IPS-18c (cell line): ENCODE data around the gene SKIDA1.

ENCODE experiments used
- H3K4me3 ChIP-seq: 2 replicates; pipeline ENCODE4 v1.7.0; 2013; ENCODE audit warnings: low read depth, mild to moderate bottlenecking, low read length, moderate library complexity; ENCODE audit not compliant: insufficient read depth
- H3K9me3 ChIP-seq: one replicate; pipeline ENCODE4 v1.6.1; 2013; ENCODE audit warnings: mild to moderate bottlenecking, low read length, moderate library complexity; ENCODE audit not compliant: control insufficient read depth, insufficient read depth

SKIDA1 gene

GRCh38 chr10:21520509-21520908 lies 5.0 kb downstream of the SKIDA1 start:
- no peak overlapping the region for H3K4me3 ChIP-seq
- H3K9me3 ChIP-seq: no peaks in the 10 kb centered on the region

GRCh38 chr10:21519941-21520436 lies 5.5 kb downstream of the SKIDA1 start:
- Histone ChIP-seq H3K4me3 (peak overlapping the region; percentile 73), H3K9me3 (no peaks in the 10 kb centered on the region)

- Histone ChIP-seq H3K9me3 (no peaks in the 10 kb centered on the region), H3K4me3 (peak overlapping the region; percentile 73)
Observed at GRCh38 chr10:21519397-21519933, 6.0 kb downstream of the SKIDA1 start.

GRCh38 chr10:21518641-21519396 lies 6.7 kb downstream of the SKIDA1 start:
- no peaks in the 10 kb centered on the region for H3K9me3 ChIP-seq
- H3K4me3 ChIP-seq: peak overlapping the region; percentile 73

- H3K4me3 ChIP-seq: peak overlapping the region; percentile 73
Observed at GRCh38 chr10:21518149-21518640, 7.3 kb downstream of the SKIDA1 start.

GRCh38 chr10:21517134-21518031 lies 8.1 kb downstream of the SKIDA1 start:
- Histone ChIP-seq H3K4me3 (peak overlapping the region; percentile 73), H3K9me3 (no peaks in the 10 kb centered on the region)

More at GRCh38 chr10:21518149-21518640, 7.3 kb downstream of the SKIDA1 start:
- H3K9me3 ChIP-seq: no peaks in the 10 kb centered on the region

GRCh38 chr10:21516242-21517131 lies 9.0 kb downstream of the SKIDA1 start:
- H3K4me3 ChIP-seq: peak overlapping the region; percentile 85
- H3K9me3 ChIP-seq: no peaks in the 10 kb centered on the region

- no peaks in the 10 kb centered on the region for H3K9me3 ChIP-seq
- H3K4me3 ChIP-seq: peak overlapping the region; percentile 85
Observed at GRCh38 chr10:21515361-21516241, 9.9 kb downstream of the SKIDA1 start.

GRCh38 chr10:21514818-21515351 lies 10.6 kb downstream of the SKIDA1 start:
- Histone ChIP-seq H3K4me3 (peak overlapping the region; percentile 85), H3K9me3 (no peaks in the 10 kb centered on the region)

- H3K4me3 ChIP-seq: peak overlapping the region; percentile 85; the same call in 1 of the 2 replicates
- H3K9me3 ChIP-seq: no peaks in the 10 kb centered on the region
Observed at GRCh38 chr10:21514129-21514817, 11.2 kb downstream of the SKIDA1 start.

GRCh38 chr10:21513405-21513788 lies 12.1 kb downstream of the SKIDA1 start:
- H3K4me3 ChIP-seq: no peak overlapping the region; the same call in 1 of the 2 replicates
- no peaks in the 10 kb centered on the region for H3K9me3 ChIP-seq

- Histone ChIP-seq H3K9me3 (no peaks in the 10 kb centered on the region), H3K4me3 (peak overlapping the region; percentile 29; the same call in 1 of the 2 replicates)
Observed at GRCh38 chr10:21512573-21513404, 12.7 kb downstream of the SKIDA1 start.

GRCh38 chr10:21511946-21512572 lies 13.4 kb downstream of the SKIDA1 start:
- Histone ChIP-seq H3K9me3 (no peaks in the 10 kb centered on the region), H3K4me3 (no peak overlapping the region; the same call in 1 of the 2 replicates)

GRCh38 chr10:21511095-21511570 lies 14.3 kb downstream of the SKIDA1 start:
- Histone ChIP-seq H3K4me3 (peak overlapping the region; percentile 51; the same call in 1 of the 2 replicates), H3K9me3 (no peaks in the 10 kb centered on the region)
